AG09319 (cell line): ENCODE measurements around the gene WDFY4.
A peak's percentile ranks its signal among the peaks of the same experiment; 100 is the strongest.

Experiments
- DNase-seq: peaks from one replicate; pipeline ENCODE4 v3.0.0-alpha.2; 2010; ENCODE audit warnings: low read depth; ENCODE audit errors: extremely low read depth
- TF ChIP-seq, protein P1 (sequence below): IDR thresholded peaks from 2 replicates; pipeline ENCODE4 v1.5.1; 2011; ENCODE audit warnings: low read depth, mild to moderate bottlenecking, inconsistent platforms, low read length, moderate library complexity

The WDFY4 gene

DNA sequence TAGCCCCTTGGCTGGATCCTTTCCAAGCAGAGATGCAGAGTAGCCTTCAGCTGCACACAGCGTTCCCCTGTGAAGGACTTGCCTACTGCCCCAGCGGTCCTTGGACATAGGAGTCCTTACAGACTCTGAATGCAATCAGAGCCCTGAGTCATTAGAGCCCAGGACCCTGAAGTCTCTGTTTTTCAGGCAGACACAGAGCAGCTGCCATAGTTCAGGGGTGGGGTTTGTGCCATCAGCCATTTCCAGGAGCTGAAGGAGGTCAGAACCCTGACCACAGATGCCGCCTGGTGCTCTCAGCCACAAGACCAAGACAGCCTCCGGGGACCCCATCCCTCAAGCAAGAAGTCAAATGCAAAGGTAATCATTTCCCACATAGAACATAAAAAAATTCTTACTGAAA lies 32.8 kb upstream of the WDFY4 start:
- TF ChIP-seq, protein P1, sequence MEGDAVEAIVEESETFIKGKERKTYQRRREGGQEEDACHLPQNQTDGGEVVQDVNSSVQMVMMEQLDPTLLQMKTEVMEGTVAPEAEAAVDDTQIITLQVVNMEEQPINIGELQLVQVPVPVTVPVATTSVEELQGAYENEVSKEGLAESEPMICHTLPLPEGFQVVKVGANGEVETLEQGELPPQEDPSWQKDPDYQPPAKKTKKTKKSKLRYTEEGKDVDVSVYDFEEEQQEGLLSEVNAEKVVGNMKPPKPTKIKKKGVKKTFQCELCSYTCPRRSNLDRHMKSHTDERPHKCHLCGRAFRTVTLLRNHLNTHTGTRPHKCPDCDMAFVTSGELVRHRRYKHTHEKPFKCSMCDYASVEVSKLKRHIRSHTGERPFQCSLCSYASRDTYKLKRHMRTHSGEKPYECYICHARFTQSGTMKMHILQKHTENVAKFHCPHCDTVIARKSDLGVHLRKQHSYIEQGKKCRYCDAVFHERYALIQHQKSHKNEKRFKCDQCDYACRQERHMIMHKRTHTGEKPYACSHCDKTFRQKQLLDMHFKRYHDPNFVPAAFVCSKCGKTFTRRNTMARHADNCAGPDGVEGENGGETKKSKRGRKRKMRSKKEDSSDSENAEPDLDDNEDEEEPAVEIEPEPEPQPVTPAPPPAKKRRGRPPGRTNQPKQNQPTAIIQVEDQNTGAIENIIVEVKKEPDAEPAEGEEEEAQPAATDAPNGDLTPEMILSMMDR = no peak
- DNase-seq = no peak

DNA sequence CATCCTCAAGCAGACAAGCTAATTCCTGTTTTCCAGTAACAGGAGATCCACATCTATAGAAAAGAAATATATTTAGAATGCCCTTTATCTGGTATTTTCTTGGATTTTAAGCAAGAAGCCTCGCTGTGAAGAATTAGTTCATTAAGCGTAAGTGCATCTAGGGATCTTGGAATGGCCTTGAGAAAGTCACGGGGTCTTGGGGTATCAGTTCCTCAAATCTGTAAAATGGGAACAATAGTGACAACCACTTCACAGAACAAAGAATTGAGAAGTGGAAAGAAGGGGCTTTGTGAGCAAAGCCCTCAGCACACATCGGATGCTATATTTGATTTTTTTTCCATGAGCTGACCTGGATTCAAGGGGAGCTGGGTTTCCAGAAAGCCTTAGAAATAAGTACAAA lies 32.3 kb upstream of the WDFY4 start:
- TF ChIP-seq, protein P1 = no peak
- DNase-seq = no peak

DNA sequence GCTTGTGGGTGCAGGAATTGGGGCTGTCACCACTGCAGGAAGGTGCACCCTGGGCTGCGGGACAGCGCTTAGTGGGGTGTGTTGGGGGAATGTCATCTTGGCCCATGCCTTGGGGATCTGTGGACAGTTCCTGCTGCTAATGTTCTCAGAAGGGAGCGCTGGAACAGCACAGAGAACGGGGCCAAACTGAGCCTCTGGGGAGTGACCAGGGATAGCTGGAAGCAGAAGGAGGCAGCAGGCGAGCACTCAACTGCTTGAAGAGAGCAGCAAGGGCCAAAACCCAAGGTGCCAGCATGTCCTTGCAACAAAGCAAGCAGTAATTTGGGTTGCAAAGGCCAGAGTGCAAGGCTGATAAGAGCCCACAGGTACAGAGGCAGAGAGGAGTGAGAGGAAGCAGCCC lies 31.3 kb upstream of the WDFY4 start:
- TF ChIP-seq, protein P1 = no peak
- no peak for DNase-seq

DNA sequence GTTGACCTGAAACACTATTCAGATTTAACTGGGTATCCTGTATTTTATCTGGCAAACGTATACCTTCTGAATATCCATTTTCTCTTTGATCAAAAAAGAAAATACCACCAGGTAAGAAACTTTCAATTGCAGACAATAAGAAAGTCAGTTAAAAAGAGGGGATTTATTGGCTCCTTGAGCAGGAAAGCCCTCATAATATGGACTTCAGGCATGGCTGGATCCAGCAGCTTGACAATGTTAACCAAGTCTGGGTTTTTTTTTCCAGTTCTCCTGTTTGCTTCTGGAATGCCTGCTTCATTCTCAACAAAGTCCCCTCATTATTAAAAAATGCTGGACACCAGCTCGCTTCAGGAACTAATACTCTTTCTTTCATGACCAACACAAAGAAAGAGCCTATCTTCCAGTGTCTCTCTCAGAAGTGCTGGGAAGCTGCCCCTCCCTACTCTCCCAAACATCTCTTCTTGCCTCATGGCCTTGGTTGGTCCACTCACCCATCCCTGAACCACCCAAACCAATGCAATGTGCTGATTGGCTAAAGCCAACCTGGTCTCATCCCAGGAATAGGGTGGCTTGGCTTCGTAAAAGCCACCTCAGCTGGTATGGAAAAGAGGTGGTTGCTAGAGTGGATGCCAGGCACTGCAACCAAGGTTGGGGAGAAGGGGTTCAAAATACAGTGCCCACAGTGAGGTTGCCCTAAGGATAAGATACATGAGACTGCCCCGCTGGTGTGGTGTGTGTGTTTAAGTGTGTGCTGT lies 30.6 kb upstream of the WDFY4 start:
- no peak for DNase-seq
- TF ChIP-seq, protein P1 = no peak

DNA sequence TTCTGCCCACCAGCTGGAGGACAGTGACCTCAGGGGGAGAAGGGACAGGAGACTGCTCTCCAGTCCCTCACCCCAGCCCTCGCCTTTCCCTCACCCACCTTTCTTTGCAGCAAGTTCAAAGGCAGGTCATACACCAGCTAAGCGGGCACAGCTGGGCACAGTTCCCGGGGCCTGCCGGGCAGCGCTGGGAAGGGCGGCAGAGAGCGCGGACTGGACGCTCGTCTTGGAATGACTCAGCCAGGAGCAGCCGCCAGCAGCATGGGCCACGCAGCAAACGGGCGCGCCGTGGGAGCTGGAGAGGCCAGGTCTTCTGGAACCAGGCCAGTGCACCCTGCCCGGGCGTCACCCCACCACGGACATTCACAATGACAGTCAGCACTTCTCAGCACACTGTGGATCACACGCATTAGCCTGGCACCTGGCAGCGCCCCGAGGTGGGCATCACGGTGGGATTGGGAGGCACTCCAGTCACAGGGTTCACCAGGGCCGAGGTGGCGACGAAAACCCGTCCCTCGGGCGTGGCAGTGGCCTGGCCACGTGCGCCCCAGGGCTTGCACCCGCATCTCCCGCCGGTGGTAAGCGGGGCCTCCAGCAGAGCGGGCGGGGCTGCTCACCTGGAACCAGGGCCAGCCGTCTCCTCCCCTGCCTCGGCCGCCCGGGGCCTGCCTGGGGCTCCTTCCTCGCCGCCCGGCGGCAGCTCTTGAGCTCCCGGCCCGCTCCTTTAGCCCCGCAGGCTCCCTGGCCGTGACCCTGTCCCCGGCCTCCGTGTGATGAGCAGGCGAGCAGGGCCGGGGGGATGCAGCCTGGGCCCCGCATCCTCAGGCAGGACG lies 29.0 kb upstream of the WDFY4 start:
- TF ChIP-seq, protein P1 = no peak
- no peak for DNase-seq

DNA sequence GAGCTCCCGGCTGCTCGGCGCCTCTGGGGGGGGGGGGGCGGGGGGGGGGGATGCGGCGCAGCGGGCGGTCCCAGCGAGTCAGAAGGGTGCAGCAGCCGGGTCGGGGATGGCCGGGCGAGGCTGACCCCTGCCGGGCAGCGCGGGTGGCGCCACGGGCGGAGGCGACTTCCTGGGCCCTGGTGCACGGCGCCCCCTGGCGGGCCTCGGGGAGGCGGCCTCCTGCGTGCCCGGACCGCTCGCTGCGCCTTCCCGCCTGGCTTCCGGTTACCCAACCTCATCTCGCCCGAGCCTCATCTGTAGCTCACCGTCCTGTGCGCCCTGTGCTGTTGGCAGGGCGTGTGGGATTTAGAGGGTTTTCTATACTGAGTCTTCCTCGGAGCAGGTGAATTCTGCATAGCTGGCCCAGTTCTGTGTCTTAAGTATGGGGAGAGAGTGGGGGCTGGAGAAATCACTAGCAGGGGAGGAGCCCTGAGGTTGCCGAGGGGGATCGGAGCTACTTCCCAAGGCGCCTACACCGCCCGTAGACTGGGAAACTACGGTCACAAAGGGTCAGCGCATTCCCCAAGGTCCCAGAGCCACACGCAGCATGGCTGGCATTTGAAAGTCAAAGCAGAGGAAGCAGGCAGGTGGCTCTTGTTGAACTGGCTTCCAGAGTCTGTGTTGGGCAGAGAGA lies 28.3 kb upstream of the WDFY4 start:
- DNase-seq = peak; percentile 83
- TF ChIP-seq, protein P1 = peak; percentile 68

DNA sequence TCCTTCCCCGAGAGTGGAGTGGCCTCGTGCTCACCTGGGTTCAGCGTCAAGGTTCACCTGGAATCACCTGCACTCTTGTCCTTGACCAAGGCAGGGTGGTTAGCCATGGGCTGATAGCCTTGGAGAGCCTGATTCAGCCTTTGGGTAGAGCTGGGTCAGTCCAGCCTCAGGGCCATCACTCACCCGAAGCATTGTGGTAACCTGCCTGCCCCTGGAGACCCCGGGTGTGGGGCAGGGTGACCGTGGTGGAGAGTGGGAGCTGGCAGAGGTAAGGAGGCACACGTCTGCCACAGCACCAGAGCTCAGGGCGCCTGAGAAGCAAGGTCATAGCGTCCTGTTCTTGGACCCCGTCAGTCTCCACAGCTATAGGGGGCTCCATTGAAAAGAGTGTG lies 27.8 kb upstream of the WDFY4 start:
- TF ChIP-seq, protein P1 = no peak
- DNase-seq = no peak
